AG09309 (cell line): ENCODE measurements around the gene ITCH.
"Not testable (repeated sequence)": the region's sequence is repeated elsewhere in the genome, so short reads cannot be mapped to it uniquely, and the experiment has no call there.

Experiments used
- DNase-seq: peaks from one replicate; pipeline ENCODE4 v3.0.0-alpha.2; 2010; ENCODE audit warnings: low read depth
- H3K4me3 ChIP-seq: 2 replicates; pipeline ENCODE4 v1.5.1; 2011; ENCODE audit warnings: mild to moderate bottlenecking, low read depth, low read length, moderate library complexity; ENCODE audit not compliant: control insufficient read depth
- CTCF ChIP-seq: IDR thresholded peaks from 2 replicates; pipeline ENCODE4 v1.5.1; 2011; ENCODE audit warnings: mild to moderate bottlenecking, low read depth, low read length, inconsistent platforms; ENCODE audit not compliant: insufficient read depth, control insufficient read depth; ENCODE audit errors: missing control alignments

The ITCH gene

GRCh38 chr20:34485068-34485634 is 122.1 kb downstream of the ITCH start:
- no peak for DNase-seq
- no peak overlapping the region for H3K4me3 ChIP-seq
- TF ChIP-seq CTCF = no peak

- DNase-seq = no peak
- no peak for TF ChIP-seq CTCF
- no peak overlapping the region for H3K4me3 ChIP-seq
Measured at GRCh38 chr20:34491226-34491931, 128.3 kb downstream of the ITCH start.

- H3K4me3 ChIP-seq = no peak overlapping the region
- DNase-seq = no peak
- no peak for TF ChIP-seq CTCF
Measured at GRCh38 chr20:34491932-34492509, 128.9 kb downstream of the ITCH start.

- H3K4me3 ChIP-seq = no peak overlapping the region
- DNase-seq = no peak
- no peak for TF ChIP-seq CTCF
Measured at GRCh38 chr20:34493646-34494045, 130.6 kb downstream of the ITCH start.

GRCh38 chr20:34495307-34495706 is 132.2 kb downstream of the ITCH start:
- TF ChIP-seq CTCF = no peak
- H3K4me3 ChIP-seq = no peak overlapping the region
- DNase-seq = no peak

GRCh38 chr20:34495916-34496315 is 132.8 kb downstream of the ITCH start:
- TF ChIP-seq CTCF = no peak
- no peak overlapping the region for H3K4me3 ChIP-seq
- no peak for DNase-seq

- not testable (repeated sequence) for DNase-seq, H3K4me3 ChIP-seq
Measured at GRCh38 chr20:34497596-34497995, 134.5 kb downstream of the ITCH start.
